HG02588 (cell line): ENCODE data around the gene SDC1.

Experiments
- ATAC-seq: cut with Tn5 transposase; IDR thresholded peaks from one replicate; pipeline ENCODE4 v1.9.1; 2021; ENCODE audit warnings: mild to moderate bottlenecking, moderate library complexity; ENCODE audit not compliant: unreplicated experiment

SDC1 gene

DNA sequence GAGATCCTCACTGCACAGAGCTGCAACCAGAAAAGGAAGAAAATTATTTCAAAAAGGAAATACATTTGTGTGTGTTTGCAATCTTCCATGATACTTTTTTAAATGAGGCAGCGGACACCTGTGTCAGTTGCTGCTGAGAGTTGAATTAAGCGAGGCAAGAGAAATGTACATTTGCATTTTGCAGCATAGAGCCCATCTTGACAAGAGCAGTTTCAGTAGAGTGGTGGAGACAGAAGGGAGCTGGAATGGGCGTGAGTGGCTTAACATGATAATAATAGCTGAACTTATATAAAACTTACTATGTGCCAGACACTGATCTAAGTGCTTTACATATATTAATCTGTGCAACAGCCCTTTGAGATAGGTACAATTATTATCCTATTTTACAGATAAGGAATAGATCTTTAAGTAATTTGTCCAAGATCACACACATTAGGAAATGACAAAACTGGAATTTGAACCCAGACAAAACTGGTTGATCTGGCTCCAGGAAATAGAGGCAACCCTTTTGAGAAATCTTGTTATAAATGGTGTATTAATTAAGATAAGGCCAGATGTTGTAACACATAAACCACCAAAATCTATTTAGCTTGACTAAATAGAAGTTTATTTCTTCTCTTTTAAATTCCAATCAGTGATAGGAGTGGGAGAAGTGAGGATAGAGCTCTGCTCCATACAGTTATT, 68.7 kb downstream of the SDC1 start:
- ATAC-seq = no peak

GRCh38 chr2:20153131-20153851, 71.6 kb downstream of the SDC1 start:
- ATAC-seq = no peak

- peak; percentile 64 for ATAC-seq
These were observed 73.9 kb downstream of the SDC1 start for GRCh38 chr2:20150806-20151571.
